Left lung (tissue), 10 donors: ENCODE results near the gene TCEAL1. TPM values are rescaled to one million over a fixed set of nuclear protein-coding genes. Genes with fewer than 3 reads are reported as not detected.

Source experiments
- ATAC-seq: fragments of 200-7000 bp; cut with Tn5 transposase; one replicate; pipeline ENCODE4 v1.9.1; 2020; ENCODE audit warnings: moderate library complexity
- DNase-seq, 4 donors: peaks; one replicate each; pipeline ENCODE4 v3.0.0-alpha.2; 2013 to 2020
- H3K27ac ChIP-seq, 2 donors: fragments of 200-600 bp; sonication (generic) in 1 of 2; one replicate each; pipeline versions ENCODE4 v1.5.0 to v1.8.0; 2020 to 2021
- H3K27me3 ChIP-seq, 2 donors: fragments of 200-600 bp; sonication (generic) in 1 of 2; one replicate each; pipeline versions ENCODE4 v1.5.0 to v1.8.0; 2020 to 2021
- H3K36me3 ChIP-seq, 2 donors: fragments of 200-600 bp; sonication (generic) in 1 of 2; one replicate each; pipeline versions ENCODE4 v1.5.0 to v1.8.0; 2020 to 2021
- H3K4me1 ChIP-seq, 2 donors: fragments of 200-600 bp; one replicate each; pipeline ENCODE4 v1.8.0; 2021
- H3K4me3 ChIP-seq, 2 donors: fragments of 200-600 bp; sonication (generic) in 1 of 2; one replicate each; pipeline versions ENCODE4 v1.5.0 to v1.8.0; 2020 to 2021; ENCODE audit warnings: mild to moderate bottlenecking in 1 of 2
- H3K9me3 ChIP-seq, 2 donors: fragments of 200-600 bp; sonication (generic) in 1 of 2; one replicate each; pipeline versions ENCODE4 v1.5.0 to v1.8.0; 2020 to 2021
- intact Hi-C, 2 donors: fragments of 100-400 bp; cut with DNase I; formaldehyde crosslinking; loops; one replicate each; pipeline versions ENCODE4 v1.11.2 to v1.14.2; 2022
- polyA plus RNA-seq, 6 donors: library from polyadenylated mRNA; unstranded; fragments of 120-200 nt; gene quantifications; one replicate each; pipeline ENCODE4 v1.2.1, GENCODE V29; 2013; ENCODE audit not compliant: insufficient read length in 6 of 6
- total RNA-seq, 2 donors: library from RNA; stranded (reverse); fragmentation: NEBNext Ultra II Directional; extraction: Animal tissue kit (Norgen Biotek cat#: 25700); gene quantifications; one replicate each; pipeline ENCODE4 v1.2.1, GENCODE V29; 2021
- TF ChIP-seq, protein P1 (sequence below), 2 donors: fragments of 200-600 bp; sonication (generic) in 1 of 2; IDR thresholded peaks; one replicate each; pipeline versions ENCODE4 v1.5.0 to v1.8.0; 2021; ENCODE audit warnings: antibody characterized with exemption in 2 of 2
- donor health status: DM: no; HTN: yes; CAD: no.
- donor health status: DM: no; HTN: no; CAD: no.

TCEAL1 gene
- total and polyA plus RNA-seq, 8 donors = 27.3 to 34.0 (median 32.0) TPM

GRCh38 chrX:103624111-103624510, 4.7 kb upstream of the TCEAL1 start:
- Histone ChIP-seq H3K4me1 (no peaks in the 10 kb centered on the region), H3K9me3 (no peaks in the 10 kb centered on the region), H3K27me3 (no peaks in the 10 kb centered on the region), H3K36me3 (no peaks in the 10 kb centered on the region), H3K27ac (no peak overlapping the region), H3K4me3 (no peak overlapping the region)
- TF ChIP-seq, protein P1, sequence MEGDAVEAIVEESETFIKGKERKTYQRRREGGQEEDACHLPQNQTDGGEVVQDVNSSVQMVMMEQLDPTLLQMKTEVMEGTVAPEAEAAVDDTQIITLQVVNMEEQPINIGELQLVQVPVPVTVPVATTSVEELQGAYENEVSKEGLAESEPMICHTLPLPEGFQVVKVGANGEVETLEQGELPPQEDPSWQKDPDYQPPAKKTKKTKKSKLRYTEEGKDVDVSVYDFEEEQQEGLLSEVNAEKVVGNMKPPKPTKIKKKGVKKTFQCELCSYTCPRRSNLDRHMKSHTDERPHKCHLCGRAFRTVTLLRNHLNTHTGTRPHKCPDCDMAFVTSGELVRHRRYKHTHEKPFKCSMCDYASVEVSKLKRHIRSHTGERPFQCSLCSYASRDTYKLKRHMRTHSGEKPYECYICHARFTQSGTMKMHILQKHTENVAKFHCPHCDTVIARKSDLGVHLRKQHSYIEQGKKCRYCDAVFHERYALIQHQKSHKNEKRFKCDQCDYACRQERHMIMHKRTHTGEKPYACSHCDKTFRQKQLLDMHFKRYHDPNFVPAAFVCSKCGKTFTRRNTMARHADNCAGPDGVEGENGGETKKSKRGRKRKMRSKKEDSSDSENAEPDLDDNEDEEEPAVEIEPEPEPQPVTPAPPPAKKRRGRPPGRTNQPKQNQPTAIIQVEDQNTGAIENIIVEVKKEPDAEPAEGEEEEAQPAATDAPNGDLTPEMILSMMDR (IDR thresholded peaks at IDR 0.05) = no peak
- ATAC-seq (no peak), DNase-seq (no peak)
- intact Hi-C loops = no loop called here

DNA sequence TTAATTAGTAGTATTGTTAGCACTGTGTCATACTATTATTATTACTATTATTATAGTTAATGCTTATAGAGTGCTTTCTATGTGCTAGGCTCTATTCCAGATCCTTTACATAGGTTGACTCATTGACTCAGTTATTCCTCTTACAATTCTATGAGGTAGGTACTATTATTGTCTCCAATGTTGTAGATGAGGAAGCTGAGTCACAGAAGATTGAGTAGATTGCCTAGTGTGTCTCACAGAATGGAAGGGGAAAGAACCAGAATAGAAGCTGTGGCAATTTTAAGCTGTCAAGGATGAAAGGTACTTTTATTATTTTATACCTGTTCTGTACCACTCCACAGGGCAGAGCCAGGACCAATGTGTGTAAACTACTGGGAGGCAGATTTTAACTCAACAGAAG, 1.9 kb upstream of the TCEAL1 start:
- no peaks in the 10 kb centered on the region for H3K9me3 ChIP-seq
- TF ChIP-seq, protein P1 (IDR thresholded peaks at IDR 0.05) = no peak
- H3K36me3 ChIP-seq = no peaks in the 10 kb centered on the region
- DNase-seq (no peak), ATAC-seq (no peak)
- no peaks in the 10 kb centered on the region for H3K4me1 ChIP-seq
- intact Hi-C loops = no loop called here
- H3K27me3 ChIP-seq = no peaks in the 10 kb centered on the region
- H3K4me3 ChIP-seq = no peak overlapping the region
- no peak overlapping the region for H3K27ac ChIP-seq

GRCh38 chrX:103629318-103630170, 769 bp downstream of the TCEAL1 start:
- TF ChIP-seq, protein P1 (IDR thresholded peaks at IDR 0.05) = peak in 1 of 2 donors; percentile 13
- Histone ChIP-seq H3K4me3 (peak overlapping the region; percentile 57 to 58), H3K36me3 (no peaks in the 10 kb centered on the region), H3K4me1 (no peaks in the 10 kb centered on the region), H3K27ac (peak overlapping the region; percentile 82 to 91), H3K27me3 (no peaks in the 10 kb centered on the region), H3K9me3 (no peaks in the 10 kb centered on the region)
- peak; percentile 65 to 83 (median 80) for DNase-seq
- intact Hi-C loops = no loop called here
- ATAC-seq = peak; percentile 84

DNA sequence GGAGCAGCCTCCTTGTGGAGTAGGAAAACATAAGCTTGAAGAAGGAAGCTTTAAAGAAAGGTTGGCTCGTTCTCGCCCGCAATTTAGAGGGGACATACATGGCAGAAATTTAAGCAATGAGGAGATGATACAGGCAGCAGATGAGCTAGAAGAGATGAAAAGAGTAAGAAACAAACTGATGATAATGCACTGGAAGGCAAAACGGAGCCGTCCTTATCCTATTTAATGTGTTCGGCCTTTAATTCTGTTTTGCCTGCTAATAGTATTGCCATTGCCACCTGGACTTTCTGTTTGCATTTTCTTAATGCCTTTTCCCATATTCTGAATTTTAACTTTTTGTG, 1.4 kb downstream of the TCEAL1 start:
- TF ChIP-seq, protein P1 (IDR thresholded peaks at IDR 0.05) = peak in 1 of 2 donors; percentile 28
- no peak for ATAC-seq
- H3K4me1 ChIP-seq = no peaks in the 10 kb centered on the region
- H3K36me3 ChIP-seq = no peaks in the 10 kb centered on the region
- peak overlapping the region; percentile 82 to 91 for H3K27ac ChIP-seq
- DNase-seq = no peak
- intact Hi-C loops = no loop called here
- no peaks in the 10 kb centered on the region for H3K27me3 ChIP-seq
- H3K4me3 ChIP-seq = peak overlapping the region; percentile 57 to 58
- H3K9me3 ChIP-seq = no peaks in the 10 kb centered on the region

GRCh38 chrX:103631145-103631544, 2.4 kb downstream of the TCEAL1 start:
- Histone ChIP-seq H3K27me3 (no peaks in the 10 kb centered on the region), H3K4me1 (no peaks in the 10 kb centered on the region), H3K36me3 (no peaks in the 10 kb centered on the region), H3K27ac (no peak overlapping the region), H3K4me3 (no peak overlapping the region), H3K9me3 (no peaks in the 10 kb centered on the region)
- TF ChIP-seq, protein P1 (IDR thresholded peaks at IDR 0.05) = no peak
- intact Hi-C loops = no loop called here
- DNase-seq (no peak), ATAC-seq (no peak)
